ENCODE measurements around the gene PPM1L. TPM values are rescaled to one million over a fixed set of nuclear protein-coding genes. Genes with fewer than 3 reads are reported as not detected.
A peak's percentile ranks its signal among the peaks of the same experiment; 100 is the strongest.

PPM1L gene
- polyA plus RNA-seq, 3 donors, result 5.5 to 9.9 (median 7.8) TPM

GRCh38 chr3:160980740-160981139, 224.7 kb downstream of the PPM1L start:
- WGBS (ENCODE audit: insufficient coverage), result 17% methylated on average over 1 of the region's 2 CpGs
- intact Hi-C loops (cut with micrococcal nuclease), result loop anchor here in 1 of 2 donors (5.0 kb wide), 1 partner anchor 57 kb away; no protein-coding TSS in a partner anchor
- TF ChIP-seq CTCF (IDR thresholded peaks at IDR 0.05), result no peak
- Histone ChIP-seq H3K9ac (ENCODE audit: insufficient read depth, low read length, poor library complexity, severe bottlenecking) (no peak overlapping the region), H3K9me3 (replicated peaks in 1 of 2; ENCODE audit: control insufficient read depth in 1 of 2, insufficient read depth in 1 of 2, low read length in 2 of 2) (peaks cover 7% of the 10 kb centered on the region in 2 donors), H3K27me3 (ENCODE audit: control insufficient read depth in 2 of 2, insufficient read depth in 2 of 2, low read length in 2 of 2) (no peaks in the 10 kb centered on the region), H3K4me3 (replicated peaks in 1 of 3; ENCODE audit: low read depth in 2 of 3, low read length in 3 of 3) (peak overlapping the region in 1 of 3 experiments; percentile 49), H2AFZ (ENCODE audit: insufficient read depth, low read depth, low read length, poor library complexity, severe bottlenecking) (no peak overlapping the region), H3K4me2 (replicated peaks; ENCODE audit: extremely low read depth, low read length, poor library complexity, severe bottlenecking) (peak overlapping the region; percentile 44), H4K20me1 (ENCODE audit: insufficient read depth, low read length) (no peaks in the 10 kb centered on the region), H3K27ac (ENCODE audit: low read depth in 1 of 2, low read length in 2 of 2) (peak overlapping the region; percentile 72 to 88), H3K4me1 (ENCODE audit: control insufficient read depth in 1 of 2, insufficient read depth in 2 of 2, low read length in 2 of 2) (peaks cover 57 to 62% of the 10 kb centered on the region in 2 donors), H3K79me2 (ENCODE audit: insufficient read depth, low read length) (no peaks in the 10 kb centered on the region), H3K36me3 (replicated peaks in 1 of 2; ENCODE audit: control insufficient read depth in 1 of 2, insufficient read depth in 2 of 2, low read length in 2 of 2) (no peaks in the 10 kb centered on the region)
- H3K36me3 Mint-ChIP-seq, result peaks cover 5 to 6% of the 10 kb centered on the region in 2 donors
- peaks cover 54% of the 10 kb centered on the region for H3K4me1 Mint-ChIP-seq
- DNase-seq, result peak; percentile 38 to 70 (median 60)
- no peaks in the 10 kb centered on the region for H3K27me3 Mint-ChIP-seq (ENCODE audit: low read depth in 3 of 3)
- peaks cover 0 to 14% (median 7%) of the 10 kb centered on the region in 7 donors for H3K9me3 Mint-ChIP-seq
- peak overlapping the region in 1 of 2 donors; percentile 74 for H3K4me3 Mint-ChIP-seq
- H3K27ac Mint-ChIP-seq, result peak overlapping the region; percentile 93 to 98 (median 96)

DNA sequence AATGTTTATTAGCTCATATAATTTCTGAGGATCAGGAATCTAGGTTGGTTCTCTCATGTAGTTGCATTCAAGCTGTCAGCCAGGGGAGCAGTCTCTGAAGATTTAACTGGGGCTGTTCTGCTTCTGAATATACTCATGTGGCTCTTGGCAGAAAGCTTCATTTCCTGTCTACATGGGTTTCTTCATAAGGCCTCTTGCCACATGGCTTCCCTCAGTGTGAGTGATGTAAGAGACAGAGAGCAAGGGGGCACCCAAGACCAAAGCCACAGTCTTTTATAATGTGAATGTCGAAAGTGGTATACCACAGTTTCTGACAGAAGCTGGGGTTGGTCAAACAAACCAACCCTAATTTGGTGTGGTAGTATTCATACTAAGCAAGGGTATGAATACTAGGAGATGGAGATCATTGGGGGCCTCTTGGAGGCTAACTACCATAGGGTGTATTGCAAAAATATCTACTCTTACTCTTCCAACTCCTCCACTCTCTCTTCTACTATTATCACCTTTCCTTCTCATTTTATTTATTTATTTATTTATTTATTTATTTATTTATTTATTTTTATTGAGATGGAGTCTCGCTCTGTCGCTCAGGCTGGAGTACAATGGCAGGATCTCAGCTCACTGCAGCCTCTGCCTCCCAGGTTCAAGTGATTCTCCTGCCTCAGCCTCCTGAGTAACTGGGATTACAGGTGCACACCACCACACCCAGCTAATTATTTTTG, 225.3 kb downstream of the PPM1L start:
- peak overlapping the region; percentile 72 to 88 for H3K27ac ChIP-seq (ENCODE audit: low read depth in 1 of 2, low read length in 2 of 2)
- no peaks in the 10 kb centered on the region for H3K27me3 ChIP-seq (ENCODE audit: control insufficient read depth in 2 of 2, insufficient read depth in 2 of 2, low read length in 2 of 2)
- peaks cover 0 to 14% (median 7%) of the 10 kb centered on the region in 7 donors for H3K9me3 Mint-ChIP-seq
- no CpG with 5 or more reads among the region's 3 CpGs for WGBS (ENCODE audit: insufficient coverage)
- no peaks in the 10 kb centered on the region for H4K20me1 ChIP-seq (ENCODE audit: insufficient read depth, low read length)
- DNase-seq, result peak; percentile 89 to 97 (median 93)
- H3K9me3 ChIP-seq (replicated peaks in 1 of 2; ENCODE audit: control insufficient read depth in 1 of 2, insufficient read depth in 1 of 2, low read length in 2 of 2), result peaks cover 7% of the 10 kb centered on the region in 2 donors
- no peak overlapping the region for H3K9ac ChIP-seq (ENCODE audit: insufficient read depth, low read length, poor library complexity, severe bottlenecking)
- no peaks in the 10 kb centered on the region for H3K27me3 Mint-ChIP-seq (ENCODE audit: low read depth in 3 of 3)
- H2AFZ ChIP-seq (ENCODE audit: insufficient read depth, low read depth, low read length, poor library complexity, severe bottlenecking), result no peak overlapping the region
- intact Hi-C loops (cut with micrococcal nuclease), result loop anchor here in 1 of 2 donors (5.0 kb wide), 1 partner anchor 56 kb away; no protein-coding TSS in a partner anchor
- TF ChIP-seq CTCF (IDR thresholded peaks at IDR 0.05), result no peak
- H3K36me3 Mint-ChIP-seq, result peaks cover 5 to 6% of the 10 kb centered on the region in 2 donors
- H3K4me3 Mint-ChIP-seq, result peak overlapping the region in 1 of 2 donors; percentile 15
- H3K4me1 Mint-ChIP-seq, result peaks cover 60% of the 10 kb centered on the region
- H3K36me3 ChIP-seq (replicated peaks in 1 of 2; ENCODE audit: control insufficient read depth in 1 of 2, insufficient read depth in 2 of 2, low read length in 2 of 2), result no peaks in the 10 kb centered on the region
- peak overlapping the region in 1 of 3 experiments; percentile 49 for H3K4me3 ChIP-seq (replicated peaks in 1 of 3; ENCODE audit: low read depth in 2 of 3, low read length in 3 of 3)
- H3K4me2 ChIP-seq (replicated peaks; ENCODE audit: extremely low read depth, low read length, poor library complexity, severe bottlenecking), result peak overlapping the region; percentile 44
- H3K4me1 ChIP-seq (ENCODE audit: control insufficient read depth in 1 of 2, insufficient read depth in 2 of 2, low read length in 2 of 2), result peaks cover 63 to 69% of the 10 kb centered on the region in 2 donors
- H3K79me2 ChIP-seq (ENCODE audit: insufficient read depth, low read length), result no peaks in the 10 kb centered on the region
- H3K27ac Mint-ChIP-seq, result peak overlapping the region; percentile 93 to 98 (median 96)
